Measurements from ENCODE around the gene EHMT1. TPM values are rescaled to one million over a fixed set of nuclear protein-coding genes. Genes with fewer than 3 reads are reported as not detected.

EHMT1 gene
- total and polyA plus RNA-seq, 2 of the 8 experiments (the other 6 are each of a cell fraction or from before 2014, with no cell fraction given) = 95.7 to 163 TPM

- FAIRE-seq = no peak
- H3K56ac ChIP-seq (replicated peaks; ENCODE audit: insufficient read length, low read depth, low read length) = no peak overlapping the region
- no peak for DNase-seq (ENCODE audit: low read depth in 1 of 2, low spot score in 2 of 2)
- H3K23ac ChIP-seq (ENCODE audit: insufficient read length) = no peak overlapping the region
- H2AFZ ChIP-seq (ENCODE audit: low read length) = no peak overlapping the region
- peaks cover 0 to 7% (median 7%) of the 10 kb centered on the region in 4 experiments; a peak in 6 of 7 replicates for H3K4me1 ChIP-seq (replicated peaks in 1 of 4; ENCODE audit: control insufficient read depth in 3 of 4, insufficient read depth in 4 of 4, low read length in 3 of 4)
- WGBS, 2 experiments (ENCODE audit: extremely low coverage in 1 of 2, insufficient coverage in 1 of 2, insufficient read length in 1 of 2, insufficient replicate concordance in 2 of 2, low coverage in 1 of 2, low lambda C conversion rate in 2 of 2, missing lambda C conversion rate in 1 of 2) = 90% methylated on average over 4 of the region's 4 CpGs; no CpG with 5 or more reads in 1 of the 2 experiments
- H3K27me3 ChIP-seq (replicated peaks in 1 of 4; ENCODE audit: control insufficient read depth in 3 of 4, extremely low read depth in 1 of 4, insufficient read depth in 3 of 4, low read length in 3 of 4) = no peaks in the 10 kb centered on the region
- H4K91ac ChIP-seq (replicated peaks; ENCODE audit: insufficient read length, low read length) = no peak overlapping the region
- H3K79me1 ChIP-seq (ENCODE audit: low read depth, low read length) = peaks cover 25% of the 10 kb centered on the region
- CTCF ChIA-PET (ENCODE audit: partially characterized antibody) = interaction anchor here (0.8 to 1.9 kb wide), 4 partner anchors 9 to 35 kb away, joined by 5 read pairs; no protein-coding TSS in a partner anchor
- H3K9ac ChIP-seq (replicated peaks in 1 of 4; ENCODE audit: extremely low read depth in 1 of 4, low read depth in 3 of 4, low read length in 3 of 4) = peak overlapping the region in 1 of 4 experiments; percentile 18; a peak in 2 of 7 replicates
- no peak overlapping the region for H3K14ac ChIP-seq (ENCODE audit: insufficient read length)
- no peak overlapping the region for H3K4me3 ChIP-seq (ENCODE audit: extremely low read depth in 1 of 4, insufficient read depth in 2 of 4, low read depth in 3 of 4, low read length in 4 of 4)
- H3K23me2 ChIP-seq (ENCODE audit: low read depth, low read length) = no peaks in the 10 kb centered on the region
- TF ChIP-seq NRF1 (IDR thresholded peaks at IDR 0.05; ENCODE audit: low read depth, low read length) = no peak
- no peak for TF ChIP-seq HDAC6 (IDR thresholded peaks at IDR 0.05; ENCODE audit: low read depth, low read length)
- TF ChIP-seq BRCA1 (IDR thresholded peaks at IDR 0.05; ENCODE audit: low read depth, low read length) = no peak
- TF ChIP-seq YY1 (IDR thresholded peaks at IDR 0.05; ENCODE audit: low read depth, low read length) = no peak
- H3K4ac ChIP-seq (replicated peaks; ENCODE audit: insufficient read length, low read depth, low read length) = no peak overlapping the region
- H2BK5ac ChIP-seq (ENCODE audit: low read depth, low read length) = no peak overlapping the region
- no peak overlapping the region for H2BK20ac ChIP-seq (ENCODE audit: low read length)
- no peak overlapping the region for H3K4me2 ChIP-seq (ENCODE audit: insufficient read depth in 1 of 2, low read depth in 2 of 2, low read length in 2 of 2)
- H3K9me3 ChIP-seq (ENCODE audit: insufficient read depth in 2 of 2, low read depth in 1 of 2, low read length in 1 of 2) = no peaks in the 10 kb centered on the region
- H3K18ac ChIP-seq (ENCODE audit: extremely low read depth, low read length) = no peak overlapping the region
- H4K20me1 ChIP-seq (replicated peaks in 1 of 2; ENCODE audit: control insufficient read depth in 1 of 2, insufficient read depth in 2 of 2, low read length in 2 of 2) = peaks cover 23 to 25% of the 10 kb centered on the region in 2 experiments
- H4K5ac ChIP-seq (ENCODE audit: insufficient read length, low read depth, low read length) = no peak overlapping the region
- H2BK120ac ChIP-seq (replicated peaks; ENCODE audit: low read depth, low read length) = no peak overlapping the region
- POLR2A ChIA-PET (ENCODE audit: partially characterized antibody) = interaction anchor here (1.2 to 1.9 kb wide), 3 partner anchors 10 to 49 kb away, joined by 3 to 9 read pairs (median 6); partner anchors contain the start of gene EHMT1
- H2BK15ac ChIP-seq (ENCODE audit: low read length) = no peak overlapping the region
- H3K27ac ChIP-seq (ENCODE audit: low read depth, low read length) = no peak overlapping the region
- H2BK12ac ChIP-seq (ENCODE audit: low read depth, low read length) = no peak overlapping the region
- no peak overlapping the region for H4K8ac ChIP-seq (ENCODE audit: extremely low read depth, insufficient read depth, low read length)
- H2AK5ac ChIP-seq (ENCODE audit: low read depth, low read length) = no peak overlapping the region
- no peaks in the 10 kb centered on the region; a peak in 1 of 8 replicates for H3K36me3 ChIP-seq (ENCODE audit: control insufficient read depth in 2 of 4, insufficient read depth in 4 of 4, low read length in 3 of 4)
- peaks cover 58 to 99% of the 10 kb centered on the region in 2 experiments for H3K79me2 ChIP-seq (ENCODE audit: control insufficient read depth in 1 of 2, insufficient read depth in 2 of 2, low read length in 2 of 2)
These were observed 11.9 kb downstream of the EHMT1 start for GRCh38 chr9:137630679-137631078.

All from H1 (cell line).